ENCODE measurements around the gene LZTS2.

LZTS2 gene

GRCh38 chr10:100998991-100999741 is 442 bp upstream of the LZTS2 start:
- peak; percentile 94 for DNase-seq (ENCODE audit: low spot score)

GRCh38 chr10:101000127-101000914 is 713 bp downstream of the LZTS2 start:
- DNase-seq (ENCODE audit: low spot score) = peak; percentile 54

- DNase-seq (ENCODE audit: low spot score) = peak; percentile 92
Measured at GRCh38 chr10:101000915-101001658, 1.5 kb downstream of the LZTS2 start.

GRCh38 chr10:101001659-101002035 is 2.0 kb downstream of the LZTS2 start:
- no peak for DNase-seq (ENCODE audit: low spot score)

- no peak for DNase-seq (ENCODE audit: low spot score)
Measured at GRCh38 chr10:101002456-101002855, 2.8 kb downstream of the LZTS2 start.

- no peak for DNase-seq (ENCODE audit: low spot score)
Measured at GRCh38 chr10:101003639-101004206, 4.1 kb downstream of the LZTS2 start.

- DNase-seq (ENCODE audit: low spot score) = no peak
Measured at GRCh38 chr10:101005361-101005760, 5.8 kb downstream of the LZTS2 start.

GRCh38 chr10:101005869-101006567 is 6.4 kb downstream of the LZTS2 start:
- no peak for DNase-seq (ENCODE audit: low spot score)

- no peak for DNase-seq (ENCODE audit: low spot score)
Measured at GRCh38 chr10:101006593-101007098, 7.0 kb downstream of the LZTS2 start.

- DNase-seq (ENCODE audit: low spot score) = no peak
Measured at GRCh38 chr10:101007099-101007711, 7.6 kb downstream of the LZTS2 start.

- no peak for DNase-seq (ENCODE audit: low spot score)
Measured at GRCh38 chr10:101007915-101008822, 8.6 kb downstream of the LZTS2 start.

- DNase-seq (ENCODE audit: low spot score) = no peak
Measured at GRCh38 chr10:101008823-101009423, 9.3 kb downstream of the LZTS2 start.

GRCh38 chr10:101010329-101010728 is 10.7 kb downstream of the LZTS2 start:
- DNase-seq (ENCODE audit: low spot score) = no peak

GRCh38 chr10:101011517-101012423 is 12.2 kb downstream of the LZTS2 start:
- DNase-seq (ENCODE audit: low spot score) = peak; percentile 40

- DNase-seq (ENCODE audit: low spot score) = peak; percentile 90
Measured at GRCh38 chr10:101012525-101013364, 13.1 kb downstream of the LZTS2 start.

GRCh38 chr10:101013365-101013825 is 13.8 kb downstream of the LZTS2 start:
- no peak for DNase-seq (ENCODE audit: low spot score)

- peak; percentile 85 for DNase-seq (ENCODE audit: low spot score)
Measured at GRCh38 chr10:101014230-101014884, 14.7 kb downstream of the LZTS2 start.
